Upper lobe of right lung (tissue), 1 donor: ENCODE measurements around the gene TMEM169. TPM values are rescaled to one million over a fixed set of nuclear protein-coding genes. Genes with fewer than 3 reads are reported as not detected.

Source experiments
- ATAC-seq: fragments of 200-7000 bp; cut with Tn5 transposase; one replicate; pipeline ENCODE4 v1.9.1; 2020; ENCODE audit warnings: mild to moderate bottlenecking, moderate library complexity
- DNase-seq: peaks from one replicate; pipeline ENCODE4 v3.0.0-alpha.2; 2020
- H3K27ac ChIP-seq: fragments of 200-600 bp; one replicate; pipeline ENCODE4 v1.8.0; 2022
- H3K27me3 ChIP-seq: fragments of 200-600 bp; one replicate; pipeline ENCODE4 v1.8.0; 2022; ENCODE audit warnings: mild to moderate bottlenecking
- H3K36me3 ChIP-seq: fragments of 200-600 bp; one replicate; pipeline ENCODE4 v1.8.0; 2022
- H3K4me1 ChIP-seq: fragments of 200-600 bp; one replicate; pipeline ENCODE4 v1.8.0; 2022
- H3K4me3 ChIP-seq: fragments of 200-600 bp; one replicate; pipeline ENCODE4 v1.8.0; 2022; ENCODE audit warnings: mild to moderate bottlenecking
- H3K9me3 ChIP-seq: fragments of 200-600 bp; one replicate; pipeline ENCODE4 v1.8.0; 2022
- intact Hi-C: fragments of 100-400 bp; cut with DNase I; formaldehyde crosslinking; loops from one replicate; pipeline ENCODE4 v1.11.0; 2022
- total RNA-seq: library from RNA; stranded (reverse); fragmentation: NEBNext Ultra II Directional; extraction: Animal tissue kit (Norgen Biotek cat#: 25700); gene quantifications from one replicate; pipeline ENCODE4 v1.2.1, GENCODE V29; 2021
- TF ChIP-seq, protein P1 (sequence below): fragments of 200-600 bp; IDR thresholded peaks from one replicate; pipeline ENCODE4 v1.8.0; 2022; ENCODE audit warnings: antibody characterized with exemption
- donor health status: DM: no; HTN: yes; CAD: no; lungs with severe emphysema.

TMEM169 gene
- total RNA-seq, 1 donor from 2014 or later, result 1.4 TPM

DNA sequence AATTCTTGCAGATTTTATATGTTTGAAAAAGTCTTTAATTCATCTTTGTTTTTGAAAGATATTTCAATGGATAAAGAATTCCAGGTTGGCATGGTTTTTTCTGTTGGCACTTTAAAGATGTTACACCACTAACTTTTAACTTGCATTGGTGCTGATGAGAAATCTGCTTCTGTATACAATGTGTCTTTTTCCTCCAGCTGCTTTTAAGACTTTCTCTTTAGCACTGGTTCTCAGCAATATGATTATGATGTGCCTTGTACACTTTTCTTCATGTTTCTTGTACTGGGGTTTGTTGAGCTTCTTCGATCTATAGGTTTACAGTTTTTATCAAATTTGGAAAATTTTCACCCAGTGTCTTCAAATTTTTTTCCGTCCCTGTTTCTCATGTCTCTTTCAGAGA, 29.3 kb upstream of the TMEM169 start:
- Histone ChIP-seq H3K27me3 (no peaks in the 10 kb centered on the region), H3K9me3 (no peaks in the 10 kb centered on the region), H3K4me1 (peaks cover 3% of the 10 kb centered on the region), H3K4me3 (no peak overlapping the region), H3K27ac (no peak overlapping the region), H3K36me3 (peaks cover 6% of the 10 kb centered on the region)
- TF ChIP-seq, protein P1, sequence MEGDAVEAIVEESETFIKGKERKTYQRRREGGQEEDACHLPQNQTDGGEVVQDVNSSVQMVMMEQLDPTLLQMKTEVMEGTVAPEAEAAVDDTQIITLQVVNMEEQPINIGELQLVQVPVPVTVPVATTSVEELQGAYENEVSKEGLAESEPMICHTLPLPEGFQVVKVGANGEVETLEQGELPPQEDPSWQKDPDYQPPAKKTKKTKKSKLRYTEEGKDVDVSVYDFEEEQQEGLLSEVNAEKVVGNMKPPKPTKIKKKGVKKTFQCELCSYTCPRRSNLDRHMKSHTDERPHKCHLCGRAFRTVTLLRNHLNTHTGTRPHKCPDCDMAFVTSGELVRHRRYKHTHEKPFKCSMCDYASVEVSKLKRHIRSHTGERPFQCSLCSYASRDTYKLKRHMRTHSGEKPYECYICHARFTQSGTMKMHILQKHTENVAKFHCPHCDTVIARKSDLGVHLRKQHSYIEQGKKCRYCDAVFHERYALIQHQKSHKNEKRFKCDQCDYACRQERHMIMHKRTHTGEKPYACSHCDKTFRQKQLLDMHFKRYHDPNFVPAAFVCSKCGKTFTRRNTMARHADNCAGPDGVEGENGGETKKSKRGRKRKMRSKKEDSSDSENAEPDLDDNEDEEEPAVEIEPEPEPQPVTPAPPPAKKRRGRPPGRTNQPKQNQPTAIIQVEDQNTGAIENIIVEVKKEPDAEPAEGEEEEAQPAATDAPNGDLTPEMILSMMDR, result no peak
- intact Hi-C loops, result no loop called here
- DNase-seq (no peak), ATAC-seq (no peak)

DNA sequence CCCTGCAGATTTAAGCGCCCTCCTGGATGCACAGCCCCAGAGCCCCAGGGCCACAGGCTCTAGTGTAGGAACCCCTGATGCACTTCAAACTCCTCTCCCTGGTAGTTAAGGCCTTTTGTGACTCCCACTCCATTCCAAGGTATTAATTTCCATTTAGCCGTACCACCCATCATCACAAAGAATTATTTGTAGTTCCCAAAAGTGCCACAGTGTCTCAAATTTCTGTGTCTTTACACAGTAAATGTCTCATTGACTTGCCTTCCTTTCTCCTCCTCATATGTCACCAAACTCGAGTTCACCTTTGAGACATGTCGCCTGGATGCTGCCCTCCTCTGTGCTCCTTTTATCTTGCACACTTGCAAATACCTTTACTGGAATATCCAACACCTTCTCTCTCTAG, 26.0 kb upstream of the TMEM169 start:
- Histone ChIP-seq H3K9me3 (no peaks in the 10 kb centered on the region), H3K36me3 (no peaks in the 10 kb centered on the region), H3K27me3 (no peaks in the 10 kb centered on the region), H3K4me3 (no peak overlapping the region), H3K27ac (no peak overlapping the region), H3K4me1 (peaks cover 10% of the 10 kb centered on the region)
- TF ChIP-seq, protein P1, result no peak
- DNase-seq (no peak), ATAC-seq (no peak)
- intact Hi-C loops, result no loop called here

DNA sequence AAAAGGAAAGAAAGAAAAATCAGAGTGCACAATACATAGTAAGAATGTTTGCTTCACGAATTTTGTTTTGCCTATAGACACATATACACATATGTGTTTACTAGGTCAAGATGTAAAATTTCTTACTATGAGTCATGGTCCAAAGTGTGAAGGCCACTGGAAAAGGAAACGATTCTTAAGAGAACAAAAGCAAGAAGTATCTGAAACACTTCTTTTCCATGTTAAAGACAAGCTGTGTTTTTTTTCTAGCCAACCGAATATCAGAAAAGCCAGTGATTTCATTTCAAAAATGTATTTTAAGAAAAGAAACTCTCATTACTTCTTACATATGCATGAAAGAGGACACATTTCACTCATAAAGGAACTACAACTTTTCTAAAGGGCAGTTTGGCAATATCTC, 25.0 kb upstream of the TMEM169 start:
- TF ChIP-seq, protein P1, result no peak
- no peaks in the 10 kb centered on the region for H3K9me3 ChIP-seq
- peaks cover 2% of the 10 kb centered on the region for H3K36me3 ChIP-seq
- DNase-seq (no peak), ATAC-seq (no peak)
- intact Hi-C loops, result no loop called here
- peaks cover 10% of the 10 kb centered on the region for H3K4me1 ChIP-seq
- no peak overlapping the region for H3K4me3 ChIP-seq
- no peak overlapping the region for H3K27ac ChIP-seq
- no peaks in the 10 kb centered on the region for H3K27me3 ChIP-seq

DNA sequence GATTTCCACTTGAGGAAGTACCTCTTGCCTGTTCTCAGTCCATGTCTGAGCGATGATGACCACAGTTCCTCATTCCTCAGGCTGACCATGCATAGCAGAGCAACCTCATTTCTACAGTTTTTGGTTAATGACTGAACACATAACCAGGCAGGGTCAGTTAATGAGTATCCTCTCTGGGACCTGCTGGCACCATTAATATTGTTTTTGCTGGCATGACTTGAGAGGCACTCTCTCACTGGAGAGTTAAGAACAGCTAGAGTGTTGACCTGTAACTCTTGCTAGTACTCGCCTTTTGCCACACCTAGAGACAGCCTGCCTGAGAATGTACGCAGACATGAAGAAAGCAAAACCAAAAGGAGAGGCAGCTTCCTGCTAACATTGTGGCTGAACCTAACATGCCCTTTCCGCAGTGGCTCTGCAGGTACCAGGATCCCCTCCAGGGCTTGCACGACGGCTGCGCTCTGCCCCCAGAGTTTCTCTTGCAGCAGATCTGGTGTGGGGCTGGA, 24.0 kb upstream of the TMEM169 start:
- peak overlapping the region; percentile 73 for H3K27ac ChIP-seq
- H3K4me1 ChIP-seq, result peaks cover 10% of the 10 kb centered on the region
- peaks cover 12% of the 10 kb centered on the region for H3K36me3 ChIP-seq
- ATAC-seq (peak; percentile 97), DNase-seq (peak; percentile 67)
- no peaks in the 10 kb centered on the region for H3K9me3 ChIP-seq
- intact Hi-C loops, result no loop called here
- peak overlapping the region; percentile 22 for H3K4me3 ChIP-seq
- H3K27me3 ChIP-seq, result no peaks in the 10 kb centered on the region
- TF ChIP-seq, protein P1, result no peak

DNA sequence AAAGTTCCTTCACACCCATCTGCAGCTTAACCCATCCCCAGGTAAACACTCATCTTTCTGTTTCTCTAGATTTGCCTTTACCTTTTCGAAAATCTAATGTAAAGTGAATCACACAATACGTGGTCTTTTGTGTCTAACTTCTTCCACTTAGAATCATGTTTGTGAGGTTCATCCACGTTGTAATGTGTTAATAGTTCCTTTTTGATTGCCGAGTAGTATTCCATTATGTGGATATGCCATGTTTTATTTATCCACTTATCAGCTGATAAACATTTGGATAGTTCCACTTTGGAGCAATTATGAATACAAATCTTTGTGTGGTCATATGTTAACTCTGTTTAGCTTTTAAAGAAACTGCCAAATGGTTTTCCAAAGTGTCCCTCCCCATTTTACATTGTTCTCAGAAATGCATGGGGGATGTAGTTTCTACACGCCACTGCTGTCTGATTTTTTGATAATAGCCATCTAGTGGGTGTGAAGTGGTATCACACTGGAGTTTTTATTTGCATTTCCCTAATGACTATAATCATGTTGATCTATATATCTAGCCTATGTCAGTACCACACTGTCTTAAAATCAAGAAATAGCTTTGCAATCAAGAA, 22.4 kb upstream of the TMEM169 start:
- DNase-seq (no peak), ATAC-seq (no peak)
- Histone ChIP-seq H3K27me3 (no peaks in the 10 kb centered on the region), H3K36me3 (peaks cover 15% of the 10 kb centered on the region), H3K27ac (no peak overlapping the region), H3K4me1 (peaks cover 10% of the 10 kb centered on the region), H3K9me3 (no peaks in the 10 kb centered on the region), H3K4me3 (no peak overlapping the region)
- intact Hi-C loops, result no loop called here
- TF ChIP-seq, protein P1, result peak; percentile 23
